ENCODE data around the gene LECT2. TPM values are rescaled to one million over a fixed set of nuclear protein-coding genes. Genes with fewer than 3 reads are reported as not detected.

LECT2 gene
- total and polyA plus RNA-seq, 10 donors, result not detected

DNA sequence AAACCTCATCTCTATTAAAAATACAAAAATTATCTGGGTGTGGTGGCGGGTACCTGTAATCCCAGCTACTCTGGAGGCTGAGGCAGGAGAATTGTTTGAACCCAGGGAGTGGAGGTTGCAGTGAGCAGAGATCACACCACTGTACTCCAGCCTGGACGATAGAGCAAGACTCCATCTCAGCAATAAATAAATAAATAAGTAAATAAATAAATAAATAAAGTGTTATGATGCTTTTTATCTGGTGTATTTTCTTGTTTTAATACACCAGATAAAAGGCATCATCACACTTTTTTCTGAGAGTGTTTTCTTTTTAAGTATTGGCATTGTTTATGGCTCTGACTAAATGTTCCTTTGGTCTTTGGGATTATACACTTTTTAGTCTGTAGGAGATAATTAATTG is 24.2 kb upstream of the LECT2 start:
- DNase-seq, result no peak
- H3K27ac ChIP-seq, result no peak overlapping the region
- H3K4me1 ChIP-seq, result no peaks in the 10 kb centered on the region
- WGBS, 5 donors, result 85 to 97% (median 94%) methylated on average over 2 of the region's 2 CpGs
- H3K36me3 ChIP-seq, result no peaks in the 10 kb centered on the region
- intact Hi-C loops (cut with DNase I; ENCODE audit: low total_unique reads), result no loop called here
- H3K9me3 ChIP-seq, result peaks cover 0 to 10% (median 0%) of the 10 kb centered on the region in 8 donors
- H3K27me3 ChIP-seq (replicated peaks in 1 of 7), result peaks cover 0 to 34% (median 0%) of the 10 kb centered on the region in 7 donors
- no peak for TF ChIP-seq POLR2AphosphoS5 (IDR thresholded peaks at IDR 0.05)
- TF ChIP-seq, protein P1, sequence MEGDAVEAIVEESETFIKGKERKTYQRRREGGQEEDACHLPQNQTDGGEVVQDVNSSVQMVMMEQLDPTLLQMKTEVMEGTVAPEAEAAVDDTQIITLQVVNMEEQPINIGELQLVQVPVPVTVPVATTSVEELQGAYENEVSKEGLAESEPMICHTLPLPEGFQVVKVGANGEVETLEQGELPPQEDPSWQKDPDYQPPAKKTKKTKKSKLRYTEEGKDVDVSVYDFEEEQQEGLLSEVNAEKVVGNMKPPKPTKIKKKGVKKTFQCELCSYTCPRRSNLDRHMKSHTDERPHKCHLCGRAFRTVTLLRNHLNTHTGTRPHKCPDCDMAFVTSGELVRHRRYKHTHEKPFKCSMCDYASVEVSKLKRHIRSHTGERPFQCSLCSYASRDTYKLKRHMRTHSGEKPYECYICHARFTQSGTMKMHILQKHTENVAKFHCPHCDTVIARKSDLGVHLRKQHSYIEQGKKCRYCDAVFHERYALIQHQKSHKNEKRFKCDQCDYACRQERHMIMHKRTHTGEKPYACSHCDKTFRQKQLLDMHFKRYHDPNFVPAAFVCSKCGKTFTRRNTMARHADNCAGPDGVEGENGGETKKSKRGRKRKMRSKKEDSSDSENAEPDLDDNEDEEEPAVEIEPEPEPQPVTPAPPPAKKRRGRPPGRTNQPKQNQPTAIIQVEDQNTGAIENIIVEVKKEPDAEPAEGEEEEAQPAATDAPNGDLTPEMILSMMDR (IDR thresholded peaks at IDR 0.05 in 8 of 11, conservative IDR thresholded peaks at IDR 0.05 in 3 of 11), result no peak
- no peak for TF ChIP-seq POLR2A (IDR thresholded peaks at IDR 0.05)
- no peak overlapping the region for H3K4me3 ChIP-seq

DNA sequence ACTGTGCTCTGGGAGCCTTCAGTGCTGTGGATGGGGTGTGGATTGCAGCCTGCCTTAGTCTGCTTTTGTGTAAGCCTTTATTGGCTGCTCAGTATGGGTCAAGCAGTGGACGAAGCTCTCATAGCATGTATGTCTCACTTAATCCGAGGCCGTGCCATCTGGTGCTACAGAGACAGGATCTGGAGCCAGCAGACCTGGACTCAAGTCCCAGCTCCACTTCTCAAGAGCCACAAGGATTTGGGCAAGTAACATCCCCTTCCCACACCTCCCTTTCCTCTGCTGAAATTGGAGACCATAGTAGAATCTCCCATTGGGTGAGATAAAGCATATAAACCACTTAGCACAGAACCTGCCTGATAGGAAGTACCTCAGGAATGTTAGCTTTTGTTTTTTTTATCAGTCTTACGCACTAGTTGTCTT is 23.4 kb upstream of the LECT2 start:
- Histone ChIP-seq H3K9me3 (peaks cover 0 to 10% (median 0%) of the 10 kb centered on the region in 8 donors), H3K4me3 (no peak overlapping the region), H3K36me3 (no peaks in the 10 kb centered on the region), H3K4me1 (no peaks in the 10 kb centered on the region), H3K27ac (no peak overlapping the region), H3K27me3 (replicated peaks in 1 of 7) (peaks cover 0 to 41% (median 4%) of the 10 kb centered on the region in 7 donors)
- TF ChIP-seq POLR2AphosphoS5 (IDR thresholded peaks at IDR 0.05) (no peak), POLR2A (IDR thresholded peaks at IDR 0.05) (no peak)
- TF ChIP-seq, protein P1 (IDR thresholded peaks at IDR 0.05 in 8 of 11, conservative IDR thresholded peaks at IDR 0.05 in 3 of 11), result no peak
- DNase-seq, result no peak
- intact Hi-C loops (cut with DNase I; ENCODE audit: low total_unique reads), result no loop called here
- WGBS, 5 donors, result 89 to 94% (median 92%) methylated on average over 4 of the region's 4 CpGs

- no peaks in the 10 kb centered on the region for H3K4me1 ChIP-seq
- intact Hi-C loops (cut with DNase I; ENCODE audit: low total_unique reads), result no loop called here
- H3K36me3 ChIP-seq, result no peaks in the 10 kb centered on the region
- peaks cover 0 to 10% (median 0%) of the 10 kb centered on the region in 8 donors for H3K9me3 ChIP-seq
- no peak overlapping the region for H3K27ac ChIP-seq
- no peak overlapping the region for H3K4me3 ChIP-seq
- 21 to 33% (median 24%) methylated on average over 14 to 17 of the region's 17 CpGs for WGBS, 5 donors
- TF ChIP-seq POLR2A (IDR thresholded peaks at IDR 0.05), result no peak
- peak; percentile 54 to 73 (median 65) for TF ChIP-seq POLR2AphosphoS5 (IDR thresholded peaks at IDR 0.05)
- TF ChIP-seq, protein P1 (IDR thresholded peaks at IDR 0.05 in 8 of 11, conservative IDR thresholded peaks at IDR 0.05 in 3 of 11), result peak; percentile 9 to 74 (median 55)
- peaks cover 0 to 49% (median 4%) of the 10 kb centered on the region in 7 donors for H3K27me3 ChIP-seq (replicated peaks in 1 of 7)
- peak; percentile 87 for DNase-seq
These were observed 22.7 kb upstream of the LECT2 start for GRCh38 chr5:135977375-135977928.

DNA sequence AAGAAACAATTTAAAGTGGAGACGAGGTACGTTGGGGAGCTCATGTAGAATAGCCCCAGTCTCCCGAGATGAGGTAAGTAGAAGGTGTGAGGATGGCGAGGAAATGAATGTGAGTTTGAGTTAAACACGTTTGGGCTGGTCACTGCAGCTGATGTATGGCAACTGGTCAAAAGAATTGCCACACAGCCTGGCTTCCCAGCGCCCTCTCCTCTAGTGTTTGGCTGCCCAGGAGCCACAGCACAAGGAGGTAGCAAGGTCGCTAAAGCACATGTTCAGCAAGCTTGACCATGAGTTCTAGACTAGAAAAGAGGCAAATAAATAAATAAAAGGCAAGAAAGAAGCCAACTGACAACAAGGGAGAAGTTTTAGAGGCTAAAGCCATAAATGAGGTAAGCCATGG is 21.4 kb upstream of the LECT2 start:
- no peaks in the 10 kb centered on the region for H3K36me3 ChIP-seq
- no peak for TF ChIP-seq POLR2AphosphoS5 (IDR thresholded peaks at IDR 0.05)
- no peaks in the 10 kb centered on the region for H3K9me3 ChIP-seq
- WGBS, 5 donors, result 74 to 92% (median 89%) methylated on average over 7 of the region's 7 CpGs
- no peaks in the 10 kb centered on the region for H3K4me1 ChIP-seq
- H3K4me3 ChIP-seq, result no peak overlapping the region
- intact Hi-C loops (cut with DNase I; ENCODE audit: low total_unique reads), result no loop called here
- H3K27me3 ChIP-seq (replicated peaks in 1 of 7), result peaks cover 0 to 55% (median 4%) of the 10 kb centered on the region in 7 donors
- DNase-seq, result no peak
- no peak overlapping the region for H3K27ac ChIP-seq

Data from spleen (tissue), 11 donors.